T-helper 2 cell treated with Interferon-gamma antibody and Interleukin-4, amounts not matched to agents 100 ng/mL and 5 ng/mL, for 36 hours (primary cell): Measurements from ENCODE around the gene IFI27. TPM values are rescaled to one million over a fixed set of nuclear protein-coding genes. Genes with fewer than 3 reads are reported as not detected.
"Not testable (repeated sequence)": the region's sequence is repeated elsewhere in the genome, so short reads cannot be mapped to it uniquely, and the experiment has no call there.

ENCODE experiments used
- intact Hi-C: fragments of 100-400 bp; cut with micrococcal nuclease; formaldehyde crosslinking; loops from one replicate; pipeline ENCODE4 v1.15.1; 2023
- total RNA-seq: library from RNA; stranded (reverse); gene quantifications from 2 replicates; pipeline ENCODE4 v1.2.3, GENCODE V29; 2022

Gene IFI27
- 8.5 and 13.6 TPM in 2 replicates for total RNA-seq

DNA sequence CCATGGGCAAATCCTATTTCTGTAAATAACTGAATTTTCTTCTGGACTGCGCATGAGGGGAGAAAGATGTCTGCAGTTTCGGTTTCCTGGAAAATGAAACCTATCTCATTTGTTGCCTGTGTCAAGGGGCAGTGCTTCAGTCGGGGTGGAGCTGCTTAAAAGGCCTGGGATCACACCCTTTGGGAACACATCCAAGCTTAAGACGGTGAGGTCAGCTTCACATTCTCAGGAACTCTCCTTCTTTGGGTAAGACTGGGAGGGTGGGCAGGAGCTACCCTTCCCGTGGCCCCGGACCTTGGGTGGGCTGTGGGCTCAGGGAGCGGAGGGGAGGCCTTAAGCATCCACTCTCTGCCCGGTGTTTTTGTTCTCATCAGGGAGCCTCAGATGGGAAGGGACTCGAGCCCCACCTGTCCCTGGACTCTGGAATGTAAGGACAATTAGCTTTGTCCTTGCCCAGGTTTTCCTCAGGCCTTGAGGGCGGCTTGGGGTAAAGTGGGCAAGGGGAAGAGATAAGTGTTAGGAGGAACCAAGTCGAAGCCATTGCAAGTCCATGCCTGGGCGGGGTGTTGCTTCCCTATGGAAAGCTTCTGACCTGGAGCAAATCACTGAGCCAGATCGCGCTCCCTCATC lies at the start of gene IFI27:
Gene IFI27, plus strand, starts transcription at position 185 of the 630 bp plus-strand sequence.
- intact Hi-C loops: no loop called here

DNA sequence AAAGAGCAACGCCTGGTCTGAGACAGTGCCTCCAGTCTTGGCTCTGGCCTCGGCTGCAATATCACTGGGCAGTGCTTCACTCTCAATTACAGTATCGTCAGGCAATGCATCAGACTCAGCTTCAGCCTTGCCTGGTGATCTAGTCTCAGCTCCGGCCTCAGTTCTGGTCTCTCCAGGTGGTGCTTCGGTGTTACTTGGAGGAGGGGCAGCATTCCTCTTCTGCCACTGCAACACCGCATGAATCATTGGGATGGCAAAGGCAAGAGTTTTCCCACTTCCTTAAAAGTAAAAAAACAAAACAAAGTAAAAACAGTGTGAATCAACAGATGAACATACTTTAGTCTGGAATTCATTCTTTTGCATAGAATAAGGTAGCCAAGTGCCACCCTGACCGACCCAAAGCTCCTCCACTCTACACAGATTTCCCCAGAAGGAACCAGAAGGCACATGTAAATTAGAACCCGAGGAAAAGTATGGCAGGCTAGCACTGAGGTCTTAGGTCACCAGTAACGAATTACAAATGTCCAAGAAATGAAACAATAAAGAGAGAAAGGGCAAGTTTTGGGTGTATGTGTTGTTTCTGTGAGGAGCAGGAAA lies 48.1 kb upstream of the IFI27 start:
- intact Hi-C loops: no loop called here

DNA sequence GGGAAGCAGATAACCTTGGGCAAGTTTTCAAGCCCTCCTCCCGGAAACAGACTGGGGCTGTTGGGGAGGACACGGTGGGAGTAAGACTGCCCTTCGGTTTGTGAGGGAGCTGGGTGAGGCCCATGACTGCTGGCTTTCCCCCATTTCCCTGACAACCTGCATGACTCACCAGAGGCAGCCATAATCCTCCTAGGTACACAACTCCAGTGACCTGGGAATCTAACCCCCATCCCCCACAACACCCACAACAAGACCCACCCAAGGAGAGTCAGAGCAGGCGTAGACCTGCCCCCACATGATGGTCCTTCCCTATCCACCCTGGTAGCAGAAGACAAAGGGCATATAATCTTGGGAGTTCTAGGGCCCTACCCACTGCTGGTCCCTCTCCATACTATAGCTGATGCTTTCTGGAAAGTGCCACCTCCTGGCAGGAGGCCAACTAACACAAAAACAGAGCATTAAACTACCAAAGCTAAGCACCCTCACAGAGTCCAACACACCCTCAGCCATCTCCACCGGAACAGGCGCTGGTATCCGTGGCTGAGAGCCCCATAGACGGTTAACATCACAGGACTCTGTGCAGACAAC lies 44.4 kb upstream of the IFI27 start:
- intact Hi-C loops: no loop called here

DNA sequence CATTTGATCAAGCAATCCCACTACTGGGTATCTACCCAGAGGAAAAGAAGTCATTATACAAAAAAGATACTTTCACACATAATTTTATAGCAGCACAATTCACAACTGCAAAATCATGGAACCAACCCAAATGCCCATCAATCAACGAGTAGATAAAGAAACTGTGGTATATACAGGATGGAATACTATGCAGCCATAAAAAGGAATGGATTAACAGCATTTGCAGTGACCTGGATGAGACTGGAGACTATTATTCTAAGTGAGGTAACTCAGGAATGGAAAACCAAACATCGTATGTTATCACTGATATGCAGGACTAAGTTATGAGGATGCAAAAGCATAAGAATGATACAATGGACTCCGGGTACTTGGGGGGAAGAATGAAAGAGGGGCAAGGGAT lies 38.5 kb upstream of the IFI27 start:
- intact Hi-C loops: not testable (repeated sequence)

DNA sequence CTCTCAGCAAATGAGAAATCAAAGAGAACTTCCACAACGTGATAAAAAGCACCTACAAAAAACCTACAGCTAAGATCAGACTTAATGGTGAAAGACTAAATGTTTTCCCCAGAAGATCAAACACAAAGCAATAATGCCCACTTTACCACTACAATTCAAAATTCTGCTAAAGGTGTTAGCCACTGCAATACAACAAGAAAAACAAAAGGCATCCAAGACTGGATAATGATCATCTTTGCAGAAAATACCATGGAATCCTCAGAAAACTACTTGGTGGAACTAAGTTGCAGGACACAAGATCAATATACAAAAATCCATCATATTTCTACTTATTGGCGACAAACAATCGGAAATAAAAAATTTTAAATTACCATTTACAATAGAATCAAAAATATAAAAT lies 36.0 kb upstream of the IFI27 start:
- intact Hi-C loops: no loop called here

DNA sequence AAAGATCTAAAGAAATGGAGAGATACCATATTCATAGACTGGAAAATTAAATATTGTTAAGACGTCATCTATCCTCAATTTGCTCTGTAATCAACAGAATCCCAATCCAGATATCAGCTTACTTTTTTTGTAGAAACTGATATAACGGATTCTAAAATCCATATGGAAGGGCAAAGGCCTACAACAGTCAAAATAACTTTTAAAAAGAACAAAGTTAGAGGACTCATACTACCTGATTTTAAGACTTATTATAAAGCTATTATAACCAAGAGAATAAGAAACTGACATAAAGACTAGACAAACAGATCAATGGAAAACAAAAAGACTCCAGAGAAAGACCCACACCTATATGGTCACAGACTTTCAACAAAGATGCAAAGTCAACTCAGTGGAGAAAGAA lies 35.5 kb upstream of the IFI27 start:
- intact Hi-C loops: no loop called here

DNA sequence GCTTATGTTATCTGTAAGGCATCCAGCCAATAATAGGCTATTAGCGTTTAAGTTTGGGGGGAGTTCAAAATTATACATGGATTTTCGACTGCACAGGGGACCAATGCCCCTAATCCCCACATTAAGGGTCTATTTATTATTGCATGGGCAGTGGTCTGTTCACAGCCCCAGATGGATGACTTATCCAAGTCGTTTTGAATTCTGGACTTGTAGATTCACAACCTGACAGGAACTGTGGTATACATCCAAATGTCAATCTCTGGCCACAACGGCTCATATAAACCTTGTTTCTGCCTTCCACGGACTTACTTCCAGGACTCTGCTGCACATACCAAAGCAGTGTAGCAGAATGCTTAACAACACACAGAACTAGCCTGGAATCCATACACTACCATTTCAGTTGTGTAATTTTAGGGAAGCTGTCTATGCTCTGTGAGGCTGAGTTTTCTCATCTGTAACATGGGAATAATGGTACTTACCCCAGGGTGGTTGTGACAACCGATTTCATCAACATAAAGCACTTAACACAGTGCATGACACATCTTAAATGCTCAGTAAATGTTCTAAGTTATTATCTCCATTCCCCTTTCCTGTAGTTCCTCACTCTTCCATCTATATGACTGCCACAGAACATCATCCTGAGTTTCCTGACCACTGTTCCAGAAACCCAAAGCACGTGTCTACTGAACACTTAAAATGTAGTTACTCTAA lies 33.3 kb upstream of the IFI27 start:
- intact Hi-C loops: no loop called here

DNA sequence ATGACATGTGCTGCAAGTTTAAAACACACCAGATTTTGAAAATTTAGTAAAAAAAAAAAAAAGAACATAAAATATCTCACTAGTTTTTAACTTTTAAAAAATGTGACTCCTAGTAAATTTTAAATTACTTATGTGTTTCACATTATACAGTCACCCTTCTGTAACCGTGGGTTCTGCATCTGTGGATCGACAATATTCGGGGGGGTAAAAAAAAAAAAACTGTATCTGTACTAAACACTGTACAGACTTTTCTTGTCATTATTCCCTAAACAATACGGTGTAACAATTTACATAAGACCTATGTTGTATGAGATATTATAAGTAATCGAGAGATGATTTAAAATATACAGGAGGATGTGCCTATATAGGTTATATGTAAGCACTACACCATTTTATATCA lies 32.7 kb upstream of the IFI27 start:
- intact Hi-C loops: no loop called here

DNA sequence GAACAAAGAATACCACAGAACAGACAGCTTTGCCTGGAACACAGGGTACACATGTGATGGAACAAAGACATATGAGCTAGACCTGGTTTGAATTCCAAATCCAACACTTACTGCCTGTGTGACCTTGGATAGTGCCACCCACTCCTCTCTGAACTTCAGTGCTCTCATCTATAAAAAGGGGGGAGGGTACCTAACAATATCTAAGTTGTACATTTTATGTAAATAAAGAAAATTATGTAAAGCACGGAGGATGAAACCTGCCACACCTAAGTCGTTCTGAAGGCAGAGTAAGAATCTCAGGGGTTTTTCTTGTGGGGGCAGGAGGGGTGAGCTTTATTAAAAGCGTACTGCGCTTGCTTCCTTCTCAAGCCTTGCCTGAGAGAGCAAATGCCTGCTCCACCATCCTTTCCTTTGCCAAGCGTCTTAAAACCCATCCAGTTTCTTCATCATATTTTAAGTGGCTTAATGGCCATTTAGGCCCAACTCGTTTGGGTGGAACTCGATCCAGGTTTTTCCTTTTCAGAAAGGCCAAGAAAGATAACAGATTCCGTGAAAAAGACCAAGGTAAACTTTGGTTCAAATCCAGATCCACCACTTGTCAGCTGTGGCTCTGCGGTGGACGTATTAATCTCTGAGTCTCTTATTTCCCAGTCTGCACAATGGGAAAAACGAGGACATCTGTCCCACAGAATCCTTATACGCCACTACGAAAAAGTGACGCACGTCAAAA lies 30.5 kb upstream of the IFI27 start:
- intact Hi-C loops: loop anchor here (2.0 to 5.0 kb wide), 5 partner anchors 53 to 1455 kb away; partner anchors contain the start of genes GLRX5 and OTUB2

DNA sequence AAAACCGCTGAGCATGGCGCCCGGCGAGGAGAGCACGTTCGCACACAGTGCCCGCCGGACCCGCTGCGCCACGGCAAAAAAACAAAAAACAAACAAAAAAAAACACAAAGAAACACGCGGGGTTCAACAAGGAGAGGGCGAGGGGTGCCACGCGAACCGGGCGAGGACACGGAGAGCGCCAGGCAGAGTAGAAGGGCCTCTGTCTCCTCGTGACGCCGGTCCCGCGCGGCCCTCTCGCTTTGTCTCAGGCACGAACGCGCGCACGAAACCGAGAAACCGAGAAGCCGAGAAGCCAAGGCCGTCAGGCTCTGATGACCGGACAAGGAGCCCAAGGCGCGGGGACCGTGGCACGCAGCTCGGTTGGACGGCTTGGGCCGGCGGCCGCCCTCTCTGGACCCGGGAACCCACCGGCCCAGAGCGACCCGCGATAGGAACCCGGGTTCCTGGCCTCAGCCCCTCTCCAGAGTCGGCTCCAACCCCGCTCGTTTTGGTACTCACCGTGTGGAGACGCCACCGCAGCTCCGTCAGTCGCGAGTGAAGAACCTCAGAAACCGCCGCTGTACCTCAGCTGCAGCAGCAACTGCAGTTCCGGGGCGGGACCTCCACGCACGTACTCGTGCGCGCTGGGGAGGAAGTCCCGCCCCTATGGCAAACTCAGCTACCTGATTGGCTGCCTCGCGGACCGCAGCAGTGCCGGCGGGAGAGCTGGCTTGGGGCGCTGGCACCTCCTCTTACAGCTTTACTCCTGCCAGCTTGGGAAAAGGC lies 29.7 kb upstream of the IFI27 start, which contains the start of the genes DDX24 and IFI27L1:
Gene DDX24, minus strand, starts transcription at position 582 of the 765 bp plus-strand sequence. CDS start 1,460 bp downstream, outside the sequence.
Gene IFI27L1, plus strand, starts transcription at position 690 of the 765 bp plus-strand sequence. CDS start 15,628 bp downstream, outside the sequence.
- intact Hi-C loops: loop anchor here (1.0 to 5.0 kb wide), 7 partner anchors 25 to 1454 kb away; partner anchors contain the start of genes GLRX5, IFI27L2 and OTUB2

DNA sequence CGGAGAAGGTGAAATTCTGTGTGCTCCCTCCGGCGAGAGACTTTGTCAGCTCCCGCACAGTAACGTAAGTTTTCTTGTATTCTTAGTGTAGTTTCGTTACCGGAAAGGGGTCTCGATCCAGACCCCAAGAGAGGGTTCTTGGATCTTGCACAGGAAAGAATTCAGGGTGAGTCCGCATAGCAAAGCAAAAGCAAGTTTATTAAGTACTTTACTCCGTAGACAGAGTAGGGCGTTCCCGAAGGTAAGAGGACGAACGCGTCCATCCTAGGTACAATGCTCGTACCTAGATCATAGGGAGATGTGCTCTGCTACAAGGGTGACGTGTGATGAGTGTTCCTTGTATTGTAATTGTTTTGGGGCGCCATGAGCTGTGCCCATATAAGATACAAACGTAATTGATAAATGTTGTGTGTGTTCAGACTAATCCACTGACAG lies 29.1 kb upstream of the IFI27 start:
- intact Hi-C loops: loop anchor here (1.0 to 5.0 kb wide), 7 partner anchors 25 to 1453 kb away; partner anchors contain the start of genes GLRX5, IFI27L2 and OTUB2

DNA sequence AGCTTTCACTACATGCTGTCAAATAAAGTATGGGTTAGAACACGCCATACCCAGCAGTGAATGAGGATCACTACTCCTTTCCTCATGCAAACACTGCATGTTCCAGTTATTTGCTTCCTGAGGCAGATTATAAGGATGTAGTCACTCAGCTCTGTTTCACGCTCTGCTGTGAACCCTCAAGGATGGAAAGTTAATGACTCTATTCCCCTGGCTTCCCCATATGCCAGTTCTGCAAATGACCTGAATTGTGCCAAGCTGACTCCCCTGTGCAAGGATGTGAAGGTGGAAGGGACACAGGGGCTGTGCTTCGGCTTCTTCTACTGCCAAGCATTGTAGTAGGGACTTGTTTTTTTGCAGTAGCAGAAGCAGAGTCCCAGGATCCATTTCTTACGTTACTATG lies 22.6 kb upstream of the IFI27 start:
- intact Hi-C loops: no loop called here

DNA sequence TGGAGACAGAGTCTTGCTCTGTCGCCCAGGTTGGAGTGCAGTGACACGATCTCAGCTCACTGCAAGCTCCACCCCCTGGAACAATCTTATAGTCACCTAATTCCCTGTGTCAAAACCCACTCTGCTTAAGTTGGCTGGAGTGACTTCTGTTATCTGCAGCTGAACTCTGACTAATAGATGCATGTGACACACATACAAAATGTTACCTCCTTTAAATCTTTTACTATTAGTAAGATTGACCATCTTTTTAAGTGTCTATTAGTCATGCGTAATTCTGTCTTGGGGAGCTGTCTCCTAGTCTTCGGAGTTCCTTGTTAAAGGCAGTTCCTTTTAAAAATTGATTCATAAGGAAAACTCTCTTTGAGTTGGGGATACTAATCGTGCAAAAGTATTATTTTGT lies 22.0 kb upstream of the IFI27 start:
- intact Hi-C loops: no loop called here

DNA sequence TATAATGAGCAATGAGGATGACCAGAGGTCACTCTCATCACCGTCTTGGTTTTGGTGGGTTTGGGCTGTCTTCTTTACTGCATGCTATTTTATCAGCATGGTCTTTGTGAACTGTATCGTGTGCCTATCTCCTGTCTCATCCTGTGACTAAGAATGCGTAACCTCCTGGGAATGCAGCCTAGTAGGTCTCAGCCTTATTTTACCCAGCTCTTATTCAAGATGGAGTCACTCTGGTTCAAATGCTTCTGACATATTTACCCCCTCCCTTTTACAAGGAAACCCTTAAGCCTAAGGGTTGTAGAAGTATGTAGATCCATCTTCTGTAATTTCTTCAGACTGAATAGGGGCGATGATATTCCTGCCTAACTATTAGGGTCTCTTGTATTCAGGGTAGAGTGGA lies 21.1 kb upstream of the IFI27 start:
- intact Hi-C loops: no loop called here

DNA sequence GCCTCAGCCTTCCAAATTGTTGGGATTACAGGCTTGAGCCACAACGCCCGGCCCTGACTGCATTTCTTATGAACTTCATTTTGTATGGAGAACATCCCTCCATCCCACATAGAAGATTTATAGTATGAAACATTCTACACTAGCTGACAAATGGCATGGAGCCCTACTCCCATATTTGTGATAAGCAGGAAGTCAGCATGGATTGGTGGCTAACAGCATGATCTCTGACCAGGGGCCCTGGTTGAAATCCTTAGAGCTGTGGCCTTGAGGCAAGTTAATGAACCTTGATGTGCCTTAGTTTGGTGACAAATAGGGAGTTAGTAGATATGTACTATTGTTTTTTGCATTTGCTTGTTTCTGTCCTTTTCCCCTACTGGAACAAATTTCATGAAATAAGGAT lies 17.1 kb upstream of the IFI27 start:
- intact Hi-C loops: no loop called here

DNA sequence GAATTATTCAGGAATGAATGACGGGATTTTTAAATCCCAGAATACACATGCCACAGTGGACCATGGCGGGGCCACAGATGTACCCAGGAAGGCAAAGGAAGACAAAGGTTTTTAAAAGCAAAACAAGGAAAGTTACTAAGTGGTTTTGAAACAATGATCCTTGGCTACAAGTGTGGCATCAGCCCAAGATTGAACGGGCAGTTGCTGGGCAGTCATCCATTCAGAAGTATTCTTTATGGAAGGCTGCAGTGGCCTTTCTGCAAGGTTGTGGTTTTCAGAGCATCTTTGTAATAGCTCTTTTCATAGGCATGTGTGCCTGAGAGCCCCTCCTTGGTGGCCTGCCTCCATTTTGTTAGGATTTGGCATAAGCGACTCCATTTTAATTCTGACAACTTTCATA lies 13.4 kb upstream of the IFI27 start:
- intact Hi-C loops: no loop called here

DNA sequence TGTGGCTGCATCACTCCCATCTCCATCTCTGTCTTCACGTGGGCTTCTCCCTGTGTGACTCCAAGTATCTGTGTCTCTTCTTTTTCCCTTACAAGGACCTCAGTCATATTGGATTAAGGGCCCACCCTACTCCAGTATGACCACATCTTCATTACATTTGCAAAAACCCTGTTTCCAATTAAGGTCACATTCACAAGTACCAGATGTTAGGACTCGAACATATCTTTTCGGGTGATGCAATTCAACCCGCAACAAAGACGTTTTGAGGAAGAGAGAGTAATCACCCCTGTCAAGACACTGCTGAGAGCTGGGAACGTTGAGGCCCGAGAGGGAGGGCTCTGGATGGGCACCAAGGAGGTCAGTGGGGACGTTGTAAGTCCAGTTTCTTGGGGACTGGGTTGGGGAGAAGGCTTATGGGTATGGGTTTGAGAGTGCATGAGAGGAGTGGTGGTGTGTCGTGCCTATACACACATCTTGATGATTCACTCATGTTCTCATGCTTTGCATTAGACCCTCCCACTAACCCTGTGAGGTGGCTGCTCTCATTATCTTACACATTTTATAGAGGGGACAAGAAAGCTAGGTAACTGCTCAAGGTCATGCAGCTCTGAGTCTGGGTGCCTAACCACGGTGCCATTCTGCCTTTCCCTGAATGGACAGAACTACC lies 12.1 kb upstream of the IFI27 start:
- intact Hi-C loops: no loop called here

DNA sequence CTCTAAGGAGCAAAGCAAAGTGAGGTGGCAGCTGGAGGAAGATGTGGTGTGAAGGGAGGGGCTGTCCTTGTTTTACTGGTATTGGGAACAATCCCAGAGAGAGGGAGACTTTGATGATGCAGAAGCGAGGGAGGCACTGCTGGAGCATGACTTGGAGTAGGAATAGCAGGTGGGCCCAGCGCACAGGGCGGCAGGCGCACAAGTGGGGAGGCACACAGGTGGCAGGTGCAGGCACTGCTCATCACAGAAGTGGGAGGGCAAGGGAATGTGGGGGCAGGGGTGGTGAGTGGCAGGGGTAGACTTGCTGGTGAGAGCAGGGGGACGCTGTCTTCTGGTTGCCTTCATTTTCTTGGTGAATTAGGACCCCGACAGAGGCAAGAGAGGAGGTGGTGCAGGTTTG lies 11.5 kb upstream of the IFI27 start:
- intact Hi-C loops: no loop called here

DNA sequence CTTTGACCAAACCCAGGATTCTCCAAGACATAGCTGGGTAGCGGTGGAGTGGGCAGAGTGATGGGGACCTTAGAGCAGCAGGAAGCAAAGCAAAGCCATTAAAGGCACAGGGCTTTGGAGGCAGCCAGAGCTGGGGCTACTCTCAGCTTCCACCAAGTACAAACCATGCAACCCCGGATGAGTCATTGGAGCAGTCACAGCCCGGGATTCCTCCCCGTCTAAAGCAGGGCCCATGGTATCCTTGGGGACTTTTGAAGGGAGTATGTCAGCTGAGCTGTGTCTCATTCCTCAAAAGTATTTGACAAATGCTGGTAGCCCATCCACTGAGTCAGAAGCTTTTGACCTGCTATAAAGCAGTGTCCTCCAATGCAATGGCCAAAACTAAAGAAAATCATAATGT lies 9.7 kb upstream of the IFI27 start:
- intact Hi-C loops: no loop called here

DNA sequence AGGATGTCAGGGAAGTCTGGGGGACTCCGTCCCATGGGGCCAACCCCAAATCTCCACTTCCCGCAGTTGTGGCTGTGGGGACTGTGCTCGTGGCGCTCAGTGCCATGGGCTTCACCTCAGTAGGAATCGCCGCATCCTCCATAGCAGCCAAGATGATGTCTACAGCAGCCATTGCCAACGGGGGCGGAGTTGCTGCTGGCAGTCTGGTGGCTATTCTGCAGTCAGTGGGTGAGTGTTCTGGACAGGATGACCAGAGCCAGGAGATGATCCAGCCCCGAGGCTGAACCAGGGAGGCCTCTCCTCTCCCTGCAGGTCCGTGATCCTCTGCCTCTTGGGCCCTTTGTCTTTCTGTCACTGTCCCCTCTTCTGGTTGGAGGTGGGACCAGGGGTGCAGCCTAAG lies 8.8 kb upstream of the IFI27 start:
- intact Hi-C loops: no loop called here
